GM11168 (cell line): Measurements from ENCODE around the gene SEMG1.

Source experiments
- in situ Hi-C: fragments of 300-500 bp; cut with MboI; formaldehyde crosslinking; loops from one replicate; pipeline ENCODE4 v1.12.0; 2022; ENCODE audit warnings: low sequenced_read_pairs; ENCODE audit not compliant: unreplicated experiment

The SEMG1 gene

DNA sequence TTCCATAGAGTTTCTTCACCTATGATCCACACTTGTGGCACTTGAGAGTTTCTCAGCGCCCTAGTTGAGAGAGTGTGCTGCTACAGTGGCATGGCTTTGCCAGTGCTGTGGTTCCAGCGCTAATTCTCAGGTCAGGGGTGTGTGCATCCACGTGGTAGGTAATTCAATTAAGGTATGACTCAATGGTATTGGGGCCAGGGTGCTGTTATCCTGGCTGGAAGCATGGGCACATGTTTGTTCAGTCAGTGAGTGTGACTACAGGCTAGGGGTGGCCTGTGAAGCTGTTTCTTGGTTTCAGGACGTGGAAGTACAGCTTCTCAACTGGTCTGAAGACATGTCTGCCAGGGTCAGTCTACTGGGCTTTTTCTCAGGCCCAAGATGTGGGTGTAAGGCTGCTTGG, 11.3 kb downstream of the SEMG1 start:
- in situ Hi-C loops, result no loop called here

DNA sequence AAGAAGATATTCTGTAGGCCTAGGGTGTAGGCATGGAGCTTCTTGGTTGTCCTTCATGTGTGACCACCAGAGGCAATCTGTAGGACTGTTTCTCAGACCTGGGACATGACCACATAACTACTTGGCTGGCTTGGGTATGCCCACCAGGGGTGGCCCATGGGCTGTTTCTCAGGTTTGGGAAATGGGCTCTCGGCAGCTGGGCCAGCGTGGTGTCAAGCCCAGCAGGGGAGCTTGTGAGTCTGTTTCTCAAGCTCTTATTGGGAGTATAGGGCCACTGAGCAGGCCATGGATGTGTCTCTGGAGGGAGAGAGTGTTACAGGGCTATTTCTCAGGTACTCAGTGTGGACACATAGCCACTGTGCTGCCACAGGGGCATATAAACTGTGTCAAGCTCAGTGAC, 11.8 kb downstream of the SEMG1 start:
- in situ Hi-C loops, result no loop called here

DNA sequence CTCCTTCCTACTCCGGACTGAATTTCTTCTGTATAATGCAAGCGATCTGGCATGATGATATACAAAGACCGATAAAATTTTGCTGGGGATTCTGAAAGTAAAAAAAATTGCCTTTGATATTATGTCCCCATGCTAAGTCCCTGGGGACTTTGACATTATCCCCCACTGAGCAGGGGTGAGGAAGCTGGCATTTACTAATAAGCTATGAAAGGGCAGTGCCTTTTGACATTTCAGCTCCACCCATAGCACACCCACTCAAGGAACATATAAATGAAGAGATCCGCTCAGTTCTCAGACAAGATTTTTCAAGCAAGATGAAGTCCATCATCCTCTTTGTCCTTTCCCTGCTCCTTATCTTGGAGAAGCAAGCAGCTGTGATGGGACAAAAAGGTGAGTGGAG, 14.2 kb downstream of the SEMG1 start, which contains the start of gene SEMG2:
Gene SEMG2, plus strand, starts transcription at position 298 of the 400 bp plus-strand sequence. Its CDS starts 17 bp downstream, at position 315.
- in situ Hi-C loops, result loop anchor here (5.0 kb wide), 1 partner anchor 99 kb away; the partner anchor contains the start of gene WFDC12

DNA sequence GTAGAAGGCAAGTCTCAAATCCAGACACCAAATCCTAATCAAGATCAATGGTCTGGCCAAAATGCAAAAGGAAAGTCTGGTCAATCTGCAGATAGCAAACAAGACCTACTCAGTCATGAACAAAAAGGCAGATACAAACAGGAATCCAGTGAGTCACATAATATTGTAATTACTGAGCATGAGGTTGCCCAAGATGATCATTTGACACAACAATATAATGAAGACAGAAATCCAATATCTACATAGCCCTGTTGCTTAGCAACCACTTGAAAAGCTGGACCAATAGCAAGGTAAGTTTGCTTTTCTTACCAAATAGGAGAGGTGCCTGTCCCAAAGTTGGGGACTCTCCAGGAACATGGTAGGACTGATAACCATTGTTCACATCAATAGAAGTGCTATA, 16.3 kb downstream of the SEMG1 start:
- in situ Hi-C loops, result loop anchor here (5.0 kb wide), 1 partner anchor 101 kb away; the partner anchor contains the start of gene WFDC12

DNA sequence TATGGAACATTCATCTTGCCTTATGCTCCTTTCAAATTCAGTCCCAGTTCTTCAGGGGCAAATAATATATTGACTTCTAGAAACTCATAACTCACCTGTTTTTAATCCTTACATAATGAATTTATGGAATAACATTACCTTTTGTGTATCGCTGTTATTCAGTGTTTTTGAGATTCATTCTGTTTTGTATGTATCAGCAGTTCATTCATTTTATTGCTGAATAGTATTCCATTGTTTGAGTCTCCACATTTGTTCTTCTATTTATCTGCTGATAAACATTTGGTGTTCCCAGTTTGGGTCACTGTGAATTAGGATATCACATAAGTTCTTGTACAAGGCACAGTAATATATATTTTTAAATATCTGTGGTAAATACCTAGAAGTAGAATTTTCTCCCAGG, 19.5 kb downstream of the SEMG1 start:
- in situ Hi-C loops, result no loop called here

DNA sequence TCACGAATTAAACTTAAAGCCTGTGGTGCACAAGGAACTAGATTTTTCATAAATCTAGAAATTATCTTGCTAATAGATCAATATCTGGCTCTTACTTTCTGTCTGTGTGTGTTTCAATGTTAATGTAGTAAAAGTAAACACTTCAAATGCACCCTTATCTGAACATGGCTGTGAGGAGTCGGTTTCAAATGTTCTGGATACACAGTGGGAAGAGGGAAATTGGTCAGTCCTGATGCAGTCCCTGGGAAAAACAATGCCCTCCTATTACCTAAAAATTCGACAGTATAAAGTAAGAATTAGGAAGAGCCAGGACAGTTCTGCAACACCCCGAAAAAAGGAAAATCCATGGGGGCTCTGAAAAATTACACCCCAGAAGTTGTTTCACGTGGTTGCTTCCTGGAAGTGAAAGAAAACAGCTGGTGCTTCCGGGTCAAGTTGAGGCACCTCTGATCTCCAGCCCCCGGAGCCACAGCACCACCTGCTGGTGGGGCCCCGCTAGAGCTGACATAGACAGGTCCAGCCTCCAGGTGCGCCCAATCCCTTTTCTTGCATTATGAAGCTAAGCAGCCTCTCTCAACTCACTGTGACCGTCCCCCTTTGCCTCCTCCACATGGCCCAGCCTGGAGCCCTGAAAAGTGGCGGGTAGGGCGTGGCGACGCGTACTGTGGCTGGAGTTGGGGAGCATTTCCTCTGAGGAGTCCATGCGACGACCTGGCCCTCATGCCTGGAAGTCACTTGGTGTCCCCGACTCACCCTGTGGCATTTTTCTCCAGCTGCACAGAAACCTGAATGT, 22.6 kb downstream of the SEMG1 start:
- in situ Hi-C loops, result no loop called here

DNA sequence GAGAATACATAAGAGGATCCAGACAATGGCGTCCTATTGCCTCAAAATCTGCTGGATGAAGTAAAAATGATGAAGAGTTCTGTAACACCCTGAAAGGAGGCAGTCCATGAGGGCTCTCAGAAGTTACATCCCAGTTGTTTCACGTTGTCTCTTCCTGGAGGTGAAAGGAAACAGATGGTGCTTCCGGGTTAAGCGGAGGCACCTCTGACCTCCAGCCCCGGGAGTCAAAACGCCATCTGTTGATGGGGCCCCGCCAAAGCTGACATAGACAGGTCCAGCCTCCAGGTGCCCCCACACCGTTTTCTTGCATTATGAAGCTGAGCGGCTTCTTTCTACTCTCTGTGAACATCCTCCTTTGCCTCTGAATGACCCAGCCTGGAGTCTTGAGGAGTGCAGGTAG, 23.8 kb downstream of the SEMG1 start:
- in situ Hi-C loops, result no loop called here

DNA sequence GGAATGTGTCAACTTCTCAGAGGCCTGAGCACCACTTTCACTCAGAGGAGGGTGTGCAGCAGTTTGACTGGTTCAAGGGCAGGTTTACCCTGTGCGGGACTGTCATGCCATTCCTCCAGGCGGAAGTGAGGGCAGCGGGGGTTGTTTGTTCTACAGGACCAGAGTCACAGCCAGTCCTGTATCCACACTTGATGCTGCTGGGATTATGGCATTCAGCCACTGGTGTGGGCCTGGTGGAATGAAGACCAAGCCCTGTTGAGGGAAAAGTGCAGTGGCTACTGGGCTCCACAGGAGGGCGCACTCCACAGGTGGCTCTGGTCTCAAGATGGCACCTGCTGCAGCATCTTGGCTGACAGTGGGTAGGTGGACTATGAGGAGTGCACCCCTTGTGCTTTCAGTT, 29.2 kb downstream of the SEMG1 start:
- in situ Hi-C loops, result no loop called here

DNA sequence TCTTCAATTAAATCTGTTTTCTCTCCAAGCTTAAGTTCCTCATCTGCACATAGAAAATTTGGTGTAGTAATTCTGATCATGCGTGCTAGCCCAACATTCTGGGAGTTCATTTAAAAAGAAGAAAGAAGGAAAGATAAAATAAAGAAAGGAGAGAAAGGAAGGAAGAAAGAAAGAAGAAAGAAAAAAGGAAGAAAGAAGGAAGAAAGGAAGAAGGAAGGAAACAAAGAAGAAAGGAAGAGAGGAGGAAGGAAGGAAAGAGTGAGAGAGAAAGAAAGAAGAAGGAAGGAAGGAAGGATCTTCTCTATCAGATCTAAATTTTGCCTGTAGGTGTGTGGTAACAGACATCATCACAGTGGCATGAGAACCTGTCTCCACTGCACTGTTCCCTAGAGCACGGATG, 31.3 kb downstream of the SEMG1 start:
- in situ Hi-C loops, result no loop called here

DNA sequence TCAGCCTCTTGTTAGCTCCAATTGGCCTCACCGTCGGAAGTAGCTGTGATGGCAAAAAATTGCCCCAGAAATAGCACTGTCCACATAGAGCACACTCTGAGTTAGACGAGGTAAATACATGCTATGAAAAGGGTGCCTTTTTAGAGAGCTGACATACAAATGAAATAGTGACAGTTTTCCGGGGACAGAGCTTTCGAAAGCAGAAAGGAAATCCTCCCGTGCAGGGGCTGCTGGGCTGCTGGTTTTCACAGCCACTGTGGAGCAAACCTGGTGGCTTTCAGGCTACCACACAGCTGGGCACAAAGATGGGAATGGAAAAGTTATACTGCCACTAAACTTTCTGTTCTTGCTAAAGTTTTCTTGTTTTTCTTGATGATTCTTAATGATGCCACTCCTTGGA, 39.3 kb downstream of the SEMG1 start:
- in situ Hi-C loops, result no loop called here

DNA sequence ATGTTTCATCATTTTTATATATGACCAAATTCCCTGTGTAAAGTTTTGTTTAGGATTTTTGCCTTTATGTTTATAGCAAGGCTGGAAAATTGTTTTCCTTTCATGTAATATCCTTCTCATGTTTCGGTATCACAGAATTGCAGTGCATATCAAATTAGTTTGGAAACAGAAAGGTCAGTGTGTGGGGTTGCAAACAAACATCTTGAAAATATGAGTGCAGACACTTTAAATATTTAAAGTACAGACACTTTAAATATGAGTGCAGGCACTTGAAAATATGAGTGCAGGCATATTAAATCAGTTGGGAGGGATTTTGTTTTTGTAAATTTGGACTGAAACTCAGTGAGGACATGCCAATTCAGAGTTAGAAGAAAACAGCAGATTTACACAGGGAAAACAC, 41.0 kb downstream of the SEMG1 start:
- in situ Hi-C loops, result no loop called here

DNA sequence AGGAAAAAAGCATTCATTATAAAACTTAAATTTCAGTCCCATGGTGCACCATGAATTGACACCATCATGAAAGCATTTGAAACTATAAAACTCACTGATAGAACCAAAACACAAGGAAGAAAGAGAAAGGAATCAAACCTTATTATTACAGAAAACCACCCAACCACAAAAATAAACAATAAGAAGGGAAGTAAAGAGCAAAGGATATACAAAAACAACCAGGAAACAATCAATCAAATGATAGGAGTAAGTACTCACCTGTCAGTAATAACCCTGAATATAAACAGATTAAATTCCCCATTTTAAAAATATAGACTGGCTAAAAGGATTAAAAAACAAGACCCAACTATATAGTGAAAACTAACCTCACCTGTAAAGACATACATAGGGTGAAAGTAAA, 41.8 kb downstream of the SEMG1 start:
- in situ Hi-C loops, result no loop called here

DNA sequence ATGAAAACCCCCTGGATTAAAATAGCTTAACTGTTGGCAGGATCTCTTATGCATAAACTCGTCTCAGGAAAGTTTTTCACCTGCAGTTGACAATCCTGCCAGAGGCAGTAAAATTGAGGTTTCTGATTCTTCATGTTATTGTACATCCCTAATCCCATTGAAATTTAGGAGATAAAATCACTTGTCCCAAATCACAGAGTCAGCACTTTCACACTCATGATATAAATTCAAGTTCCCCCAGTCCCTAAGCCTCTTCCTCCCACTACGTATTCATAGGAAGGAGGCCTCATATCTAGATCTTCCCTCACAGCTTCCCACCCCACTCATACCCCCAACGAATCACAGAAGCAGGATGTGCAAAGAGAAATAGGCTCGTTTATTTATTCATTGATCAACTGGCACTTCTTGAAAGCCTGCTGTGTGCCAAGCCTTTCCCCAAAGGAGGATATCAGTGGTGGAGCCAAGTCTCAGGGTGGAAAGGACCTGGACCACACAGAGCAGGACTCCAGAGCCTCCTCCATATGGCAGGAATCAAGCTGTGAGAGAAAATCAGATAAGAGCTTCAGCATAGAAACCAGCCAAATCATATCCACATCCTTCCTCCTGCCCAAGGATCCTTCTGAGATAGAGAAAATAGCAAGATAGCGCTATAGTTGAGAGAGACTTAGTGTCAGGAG, 45.2 kb downstream of the SEMG1 start:
- in situ Hi-C loops, result no loop called here

DNA sequence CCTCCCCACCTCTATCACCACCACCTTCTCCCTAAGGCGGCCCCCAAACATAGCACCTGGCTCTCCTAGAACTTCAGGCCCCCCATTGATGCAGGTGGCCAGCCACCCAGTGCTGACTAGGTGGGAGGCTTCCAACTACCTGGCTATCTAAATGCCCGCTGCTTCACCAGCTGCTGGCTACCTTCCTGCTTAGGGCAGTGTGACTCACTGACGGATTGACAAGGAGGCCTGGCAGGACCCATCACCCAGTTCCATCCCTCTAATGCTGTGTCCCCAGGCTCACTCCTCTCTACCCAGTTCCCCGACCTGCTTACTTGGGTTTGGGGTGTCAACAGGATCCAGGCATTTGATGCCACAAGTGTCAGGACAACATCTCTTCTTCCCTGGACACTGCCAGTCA, 46.4 kb downstream of the SEMG1 start:
- in situ Hi-C loops, result no loop called here

DNA sequence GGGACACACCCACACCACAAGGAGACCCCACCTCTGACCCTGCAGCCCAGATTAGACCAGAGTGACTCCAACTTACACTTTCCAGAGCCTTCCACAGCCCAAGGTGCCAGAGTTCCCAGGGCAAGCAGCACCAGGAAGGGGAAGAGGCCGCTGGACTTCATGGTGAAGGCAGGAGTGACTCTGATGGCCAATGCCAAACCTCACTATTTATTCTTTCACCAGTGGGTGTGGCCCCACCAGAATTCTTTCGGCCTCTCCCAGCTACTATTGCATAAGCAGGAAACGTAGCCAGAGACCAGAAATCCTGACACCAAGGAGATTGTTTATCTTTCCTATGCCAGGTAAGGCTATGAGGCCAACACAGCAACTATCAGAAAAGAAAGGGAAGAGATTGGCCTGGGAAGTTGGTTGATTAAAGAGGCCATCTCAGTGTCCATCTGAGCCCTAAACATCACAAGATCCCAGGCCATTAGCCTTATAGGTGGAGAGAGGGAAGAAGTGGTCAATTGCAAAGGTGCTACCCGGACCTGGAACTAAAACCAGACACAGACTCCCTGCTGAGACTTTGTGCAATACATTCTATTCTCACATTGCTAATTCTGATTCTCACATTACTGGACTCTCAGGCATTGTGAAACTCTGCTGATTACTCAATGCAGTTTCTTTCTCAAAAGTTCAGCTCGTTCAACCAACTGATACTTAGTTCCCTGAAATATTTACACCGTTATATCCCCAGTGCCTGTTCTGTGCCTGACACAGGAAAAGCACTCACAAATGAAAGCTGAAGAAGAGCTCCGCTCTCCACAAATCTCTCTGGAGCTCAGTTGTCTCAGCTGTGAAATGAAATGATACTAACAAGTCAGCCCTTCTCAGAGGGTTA, 47.8 kb downstream of the SEMG1 start, which contains the start of gene SLPI:
Gene SLPI, minus strand, starts transcription at position 182 of the 880 bp plus-strand sequence. Its CDS starts 21 bp downstream, at position 161.
- in situ Hi-C loops, result no loop called here

DNA sequence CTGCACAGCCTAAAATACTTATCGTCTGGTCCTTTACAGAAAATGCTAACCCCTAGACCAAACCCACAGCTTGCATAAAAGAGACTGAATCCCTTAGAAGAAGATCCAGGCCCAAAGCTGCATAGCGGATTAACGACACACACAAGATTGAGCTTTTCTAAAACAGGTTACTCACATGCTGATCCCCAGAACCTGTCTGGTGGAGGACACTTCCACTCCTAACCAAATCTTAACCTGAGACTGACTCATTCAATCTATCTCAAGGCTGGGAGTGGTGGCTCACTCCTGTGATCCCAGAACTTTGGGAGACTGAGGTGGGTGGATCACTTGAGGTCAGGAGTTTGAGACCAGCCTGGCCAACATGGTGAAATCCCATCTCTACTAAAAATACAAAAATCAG, 50.3 kb downstream of the SEMG1 start:
- in situ Hi-C loops, result no loop called here

DNA sequence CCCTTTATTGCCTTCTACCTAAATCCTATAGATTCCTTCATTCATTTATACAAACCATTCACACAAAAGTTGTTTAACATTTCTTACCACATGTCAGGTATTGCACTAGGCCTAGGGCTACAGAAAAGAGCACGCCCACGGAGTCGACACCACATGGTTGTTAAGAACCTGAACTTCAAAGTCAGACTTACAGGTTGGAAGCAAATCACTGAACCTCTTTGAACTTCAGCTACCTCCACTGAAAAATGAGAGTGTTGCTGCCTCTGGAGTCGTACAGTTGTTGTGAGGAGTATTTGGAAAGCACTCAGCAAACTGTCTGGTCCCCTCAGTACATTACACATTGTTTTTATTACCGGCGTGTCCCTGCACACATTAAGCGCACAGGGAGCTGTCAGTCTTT, 50.9 kb downstream of the SEMG1 start:
- in situ Hi-C loops, result no loop called here

DNA sequence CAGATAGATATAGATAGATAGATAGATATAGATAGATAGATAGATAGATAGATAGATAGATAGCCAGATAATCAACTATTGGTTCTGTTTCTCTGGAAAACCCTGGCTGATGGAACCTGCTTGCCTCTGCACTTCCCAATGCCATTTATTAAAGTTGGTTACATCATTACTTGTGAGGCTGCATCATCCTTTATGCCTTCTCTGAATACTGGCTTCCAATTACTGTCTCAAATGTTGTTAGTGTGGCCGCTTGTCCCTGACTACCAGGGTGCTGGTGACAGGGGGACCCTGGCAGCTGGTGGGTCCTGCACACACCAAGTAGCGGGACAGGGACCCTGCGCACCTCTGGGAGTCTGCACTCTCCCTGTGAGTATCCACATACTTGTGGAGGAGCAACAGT, 51.4 kb downstream of the SEMG1 start:
- in situ Hi-C loops, result no loop called here

DNA sequence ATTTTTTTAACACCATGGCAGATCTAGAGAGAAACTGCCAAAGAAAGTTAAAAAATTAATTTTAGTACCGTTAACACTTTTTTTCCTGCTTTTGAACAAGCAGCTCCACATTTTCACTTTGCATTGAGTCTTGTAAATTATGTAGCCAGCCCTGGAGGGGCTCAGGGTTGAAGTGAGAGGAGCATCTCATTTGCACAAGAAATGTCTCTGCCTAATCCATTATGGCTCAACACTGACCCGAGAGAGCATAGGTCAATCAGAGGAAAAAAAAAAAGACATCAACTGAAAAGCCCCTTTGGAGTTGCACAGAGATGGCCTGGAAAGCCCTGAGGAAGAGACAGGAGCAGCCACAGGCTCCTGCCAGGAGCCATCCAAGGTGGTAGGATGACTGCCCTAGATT, 51.8 kb downstream of the SEMG1 start:
- in situ Hi-C loops, result no loop called here
